ENCODE data around the gene TNMD. TPM values are rescaled to one million over a fixed set of nuclear protein-coding genes. Genes with fewer than 3 reads are reported as not detected.

TNMD gene
- total and polyA plus RNA-seq, 10 of the 15 experiments (the other 5 are each of a cell fraction or from before 2014, with no cell fraction given) = not detected

DNA sequence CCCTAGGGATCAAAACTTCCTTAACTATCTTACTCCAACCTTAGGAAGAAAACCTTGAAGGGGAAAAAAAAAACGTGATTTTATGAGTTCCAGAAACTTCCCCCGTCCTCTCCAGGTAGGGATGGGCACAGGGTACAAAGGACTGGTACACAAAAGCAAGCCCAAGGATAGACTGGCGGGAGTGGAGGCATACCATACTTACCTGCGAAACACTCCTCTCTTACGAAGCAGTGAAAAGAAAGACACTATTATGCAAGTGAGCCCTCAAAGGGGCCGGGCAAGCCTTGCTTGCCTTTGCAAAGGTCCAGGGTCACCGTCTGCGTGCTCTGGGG, 51.2 kb downstream of the TNMD start:
- H3K9ac ChIP-seq (ENCODE audit: control insufficient read depth, insufficient read depth, low read length) = no peak overlapping the region
- H4K20me1 ChIP-seq (ENCODE audit: control insufficient read depth, insufficient read depth) = no peaks in the 10 kb centered on the region
- 49% methylated on average over 8 of the region's 8 CpGs for WGBS (ENCODE audit: insufficient coverage, insufficient replicate concordance, low lambda C conversion rate, missing lambda C conversion rate)
- no peak for DNase-seq (ENCODE audit: low read depth, low spot score)
- H3K79me2 ChIP-seq (ENCODE audit: control insufficient read depth, insufficient read depth, low read length) = no peaks in the 10 kb centered on the region
- no peak overlapping the region for H2AFZ ChIP-seq (ENCODE audit: control insufficient read depth, low read depth, low read length)
- no peaks in the 10 kb centered on the region; the same call in 2 of the 3 replicates for H3K9me3 ChIP-seq (replicated peaks; ENCODE audit: control insufficient read depth, insufficient read depth, low read length)
- no peak overlapping the region for H3K27ac ChIP-seq (ENCODE audit: control insufficient read depth, insufficient read depth)
- no peak overlapping the region for H3K4me2 ChIP-seq (ENCODE audit: control insufficient read depth, insufficient read depth)
- in situ Hi-C loops (cut with MboI) (no loop called here), intact Hi-C loops (cut with micrococcal nuclease; ENCODE audit: unreplicated experiment) (loop anchor here (10.0 kb wide), 1 partner anchor 121 kb away; no protein-coding TSS in a partner anchor)
- peaks cover 0 to 2% of the 10 kb centered on the region in 2 experiments; a peak in 2 of 4 replicates for H3K27me3 ChIP-seq (replicated peaks in 1 of 2; ENCODE audit: control insufficient read depth in 2 of 2, insufficient read depth in 2 of 2, low read length in 1 of 2)
- ATAC-seq = no peak
- CTCF ChIA-PET = no interaction called here
- SMC1A ChIA-PET (ENCODE audit: uncharacterized antibody, unreplicated experiment) = no interaction called here
- TF ChIP-seq TCF7 (IDR thresholded peaks at IDR 0.05; ENCODE audit: borderline replicate concordance) (no peak), ZNF24 (IDR thresholded peaks at IDR 0.05) (no peak), RELA (IDR thresholded peaks at IDR 0.05; ENCODE audit: borderline replicate concordance, partially characterized antibody) (no peak), ZZZ3 (IDR thresholded peaks at IDR 0.05; ENCODE audit: control insufficient read depth, insufficient read length, low read depth) (no peak), SUZ12 (IDR thresholded peaks at IDR 0.05; ENCODE audit: unreplicated experiment) (no peak), BCL11A (IDR thresholded peaks at IDR 0.05; ENCODE audit: low read depth, low read length) (no peak), SPI1 (IDR thresholded peaks at IDR 0.05; ENCODE audit: borderline replicate concordance, insufficient read depth, low read depth, low read length) (no peak)
- TF ChIP-seq, protein P1, sequence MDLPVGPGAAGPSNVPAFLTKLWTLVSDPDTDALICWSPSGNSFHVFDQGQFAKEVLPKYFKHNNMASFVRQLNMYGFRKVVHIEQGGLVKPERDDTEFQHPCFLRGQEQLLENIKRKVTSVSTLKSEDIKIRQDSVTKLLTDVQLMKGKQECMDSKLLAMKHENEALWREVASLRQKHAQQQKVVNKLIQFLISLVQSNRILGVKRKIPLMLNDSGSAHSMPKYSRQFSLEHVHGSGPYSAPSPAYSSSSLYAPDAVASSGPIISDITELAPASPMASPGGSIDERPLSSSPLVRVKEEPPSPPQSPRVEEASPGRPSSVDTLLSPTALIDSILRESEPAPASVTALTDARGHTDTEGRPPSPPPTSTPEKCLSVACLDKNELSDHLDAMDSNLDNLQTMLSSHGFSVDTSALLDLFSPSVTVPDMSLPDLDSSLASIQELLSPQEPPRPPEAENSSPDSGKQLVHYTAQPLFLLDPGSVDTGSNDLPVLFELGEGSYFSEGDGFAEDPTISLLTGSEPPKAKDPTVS (IDR thresholded peaks at IDR 0.05; ENCODE audit: low read depth, low read length) = no peak
- TF ChIP-seq, protein P2, sequence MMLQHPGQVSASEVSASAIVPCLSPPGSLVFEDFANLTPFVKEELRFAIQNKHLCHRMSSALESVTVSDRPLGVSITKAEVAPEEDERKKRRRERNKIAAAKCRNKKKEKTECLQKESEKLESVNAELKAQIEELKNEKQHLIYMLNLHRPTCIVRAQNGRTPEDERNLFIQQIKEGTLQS (IDR thresholded peaks at IDR 0.05; ENCODE audit: borderline replicate concordance, extremely low read depth, low read depth, low read length) = no peak
- TF ChIP-seq, protein P3, sequence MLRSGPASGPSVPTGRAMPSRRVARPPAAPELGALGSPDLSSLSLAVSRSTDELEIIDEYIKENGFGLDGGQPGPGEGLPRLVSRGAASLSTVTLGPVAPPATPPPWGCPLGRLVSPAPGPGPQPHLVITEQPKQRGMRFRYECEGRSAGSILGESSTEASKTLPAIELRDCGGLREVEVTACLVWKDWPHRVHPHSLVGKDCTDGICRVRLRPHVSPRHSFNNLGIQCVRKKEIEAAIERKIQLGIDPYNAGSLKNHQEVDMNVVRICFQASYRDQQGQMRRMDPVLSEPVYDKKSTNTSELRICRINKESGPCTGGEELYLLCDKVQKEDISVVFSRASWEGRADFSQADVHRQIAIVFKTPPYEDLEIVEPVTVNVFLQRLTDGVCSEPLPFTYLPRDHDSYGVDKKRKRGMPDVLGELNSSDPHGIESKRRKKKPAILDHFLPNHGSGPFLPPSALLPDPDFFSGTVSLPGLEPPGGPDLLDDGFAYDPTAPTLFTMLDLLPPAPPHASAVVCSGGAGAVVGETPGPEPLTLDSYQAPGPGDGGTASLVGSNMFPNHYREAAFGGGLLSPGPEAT (IDR thresholded peaks at IDR 0.05; ENCODE audit: low read depth) = no peak
- TF ChIP-seq, protein P4, sequence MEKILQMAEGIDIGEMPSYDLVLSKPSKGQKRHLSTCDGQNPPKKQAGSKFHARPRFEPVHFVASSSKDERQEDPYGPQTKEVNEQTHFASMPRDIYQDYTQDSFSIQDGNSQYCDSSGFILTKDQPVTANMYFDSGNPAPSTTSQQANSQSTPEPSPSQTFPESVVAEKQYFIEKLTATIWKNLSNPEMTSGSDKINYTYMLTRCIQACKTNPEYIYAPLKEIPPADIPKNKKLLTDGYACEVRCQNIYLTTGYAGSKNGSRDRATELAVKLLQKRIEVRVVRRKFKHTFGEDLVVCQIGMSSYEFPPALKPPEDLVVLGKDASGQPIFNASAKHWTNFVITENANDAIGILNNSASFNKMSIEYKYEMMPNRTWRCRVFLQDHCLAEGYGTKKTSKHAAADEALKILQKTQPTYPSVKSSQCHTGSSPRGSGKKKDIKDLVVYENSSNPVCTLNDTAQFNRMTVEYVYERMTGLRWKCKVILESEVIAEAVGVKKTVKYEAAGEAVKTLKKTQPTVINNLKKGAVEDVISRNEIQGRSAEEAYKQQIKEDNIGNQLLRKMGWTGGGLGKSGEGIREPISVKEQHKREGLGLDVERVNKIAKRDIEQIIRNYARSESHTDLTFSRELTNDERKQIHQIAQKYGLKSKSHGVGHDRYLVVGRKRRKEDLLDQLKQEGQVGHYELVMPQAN (conservative IDR thresholded peaks at IDR 0.05) = no peak
- TF ChIP-seq, protein P5, sequence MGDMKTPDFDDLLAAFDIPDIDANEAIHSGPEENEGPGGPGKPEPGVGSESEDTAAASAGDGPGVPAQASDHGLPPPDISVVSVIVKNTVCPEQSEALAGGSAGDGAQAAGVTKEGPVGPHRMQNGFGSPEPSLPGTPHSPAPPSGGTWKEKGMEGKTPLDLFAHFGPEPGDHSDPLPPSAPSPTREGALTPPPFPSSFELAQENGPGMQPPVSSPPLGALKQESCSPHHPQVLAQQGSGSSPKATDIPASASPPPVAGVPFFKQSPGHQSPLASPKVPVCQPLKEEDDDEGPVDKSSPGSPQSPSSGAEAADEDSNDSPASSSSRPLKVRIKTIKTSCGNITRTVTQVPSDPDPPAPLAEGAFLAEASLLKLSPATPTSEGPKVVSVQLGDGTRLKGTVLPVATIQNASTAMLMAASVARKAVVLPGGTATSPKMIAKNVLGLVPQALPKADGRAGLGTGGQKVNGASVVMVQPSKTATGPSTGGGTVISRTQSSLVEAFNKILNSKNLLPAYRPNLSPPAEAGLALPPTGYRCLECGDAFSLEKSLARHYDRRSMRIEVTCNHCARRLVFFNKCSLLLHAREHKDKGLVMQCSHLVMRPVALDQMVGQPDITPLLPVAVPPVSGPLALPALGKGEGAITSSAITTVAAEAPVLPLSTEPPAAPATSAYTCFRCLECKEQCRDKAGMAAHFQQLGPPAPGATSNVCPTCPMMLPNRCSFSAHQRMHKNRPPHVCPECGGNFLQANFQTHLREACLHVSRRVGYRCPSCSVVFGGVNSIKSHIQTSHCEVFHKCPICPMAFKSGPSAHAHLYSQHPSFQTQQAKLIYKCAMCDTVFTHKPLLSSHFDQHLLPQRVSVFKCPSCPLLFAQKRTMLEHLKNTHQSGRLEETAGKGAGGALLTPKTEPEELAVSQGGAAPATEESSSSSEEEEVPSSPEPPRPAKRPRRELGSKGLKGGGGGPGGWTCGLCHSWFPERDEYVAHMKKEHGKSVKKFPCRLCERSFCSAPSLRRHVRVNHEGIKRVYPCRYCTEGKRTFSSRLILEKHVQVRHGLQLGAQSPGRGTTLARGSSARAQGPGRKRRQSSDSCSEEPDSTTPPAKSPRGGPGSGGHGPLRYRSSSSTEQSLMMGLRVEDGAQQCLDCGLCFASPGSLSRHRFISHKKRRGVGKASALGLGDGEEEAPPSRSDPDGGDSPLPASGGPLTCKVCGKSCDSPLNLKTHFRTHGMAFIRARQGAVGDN (IDR thresholded peaks at IDR 0.05) = no peak
- no TSS peak for BruUV-seq (replicated peaks)
- no peak overlapping the region for H3K4me3 ChIP-seq
- POLR2A ChIA-PET = no interaction called here
- FAIRE-seq = no peak
- H3K4me1 ChIP-seq (ENCODE audit: control insufficient read depth, insufficient read depth, low read length) = no peaks in the 10 kb centered on the region
- RAD21 ChIA-PET (ENCODE audit: unreplicated experiment) = no interaction called here
- no peaks in the 10 kb centered on the region for H3K36me3 ChIP-seq (ENCODE audit: control insufficient read depth in 2 of 2, insufficient read depth in 2 of 2, low read length in 1 of 2)

Data from GM12878 (cell line).